ENCODE results near the gene FGB. TPM values are rescaled to one million over a fixed set of nuclear protein-coding genes. Genes with fewer than 3 reads are reported as not detected.

FGB gene
- total RNA-seq, 2 donors from 2014 or later = not detected

GRCh38 chr4:154597798-154598774 lies 35.3 kb downstream of the FGB start:
- WGBS, 2 donors = 58 to 65% methylated on average over 7 of the region's 7 CpGs
- Histone ChIP-seq H3K4me1 (no peaks in the 10 kb centered on the region), H3K9me3 (no peaks in the 10 kb centered on the region), H3K36me3 (replicated peaks in 1 of 2; ENCODE audit: insufficient read depth in 1 of 2, low read depth in 2 of 2) (no peaks in the 10 kb centered on the region), H3K27ac (no peak overlapping the region), H3K27me3 (no peaks in the 10 kb centered on the region), H3K4me3 (no peak overlapping the region)
- DNase-seq = no peak
- intact Hi-C loops (cut with DNase I) = no loop called here
- ATAC-seq = no peak
- TF ChIP-seq CTCF (IDR thresholded peaks at IDR 0.05) (no peak), POLR2A (IDR thresholded peaks at IDR 0.05) (no peak)

GRCh38 chr4:154602404-154603020 lies 39.7 kb downstream of the FGB start:
- TF ChIP-seq CTCF (IDR thresholded peaks at IDR 0.05) = no peak
- TF ChIP-seq POLR2A (IDR thresholded peaks at IDR 0.05) = no peak
- no peaks in the 10 kb centered on the region for H3K27me3 ChIP-seq
- no peaks in the 10 kb centered on the region for H3K9me3 ChIP-seq
- intact Hi-C loops (cut with DNase I) = no loop called here
- no peaks in the 10 kb centered on the region for H3K36me3 ChIP-seq (replicated peaks in 1 of 2; ENCODE audit: insufficient read depth in 1 of 2, low read depth in 2 of 2)
- no peak overlapping the region for H3K4me3 ChIP-seq
- H3K27ac ChIP-seq = no peak overlapping the region
- no peaks in the 10 kb centered on the region for H3K4me1 ChIP-seq
- DNase-seq (no peak), ATAC-seq (no peak)
- WGBS, 2 donors = 47 to 70% methylated on average over 1 of the region's 1 CpG

- ATAC-seq = no peak
- no peaks in the 10 kb centered on the region for H3K36me3 ChIP-seq (replicated peaks in 1 of 2; ENCODE audit: insufficient read depth in 1 of 2, low read depth in 2 of 2)
Observed at GRCh38 chr4:154603033-154603943, 40.5 kb downstream of the FGB start.

More at GRCh38 chr4:154603033-154603943, 40.5 kb downstream of the FGB start:
- H3K4me3 ChIP-seq = no peak overlapping the region
- no peak overlapping the region for H3K27ac ChIP-seq
- intact Hi-C loops (cut with DNase I) = no loop called here
- TF ChIP-seq CTCF (IDR thresholded peaks at IDR 0.05) = no peak
- TF ChIP-seq POLR2A (IDR thresholded peaks at IDR 0.05) = no peak
- no peaks in the 10 kb centered on the region for H3K4me1 ChIP-seq
- no peak for DNase-seq
- H3K27me3 ChIP-seq = no peaks in the 10 kb centered on the region
- no peaks in the 10 kb centered on the region for H3K9me3 ChIP-seq
- WGBS, 2 donors = 81 to 87% methylated on average over 6 of the region's 6 CpGs
